HEK293 (cell line): Measurements from ENCODE around the gene KAT14.

Source experiments
- REPIN1 ChIP-seq: fragments of 450-650 bp; formaldehyde crosslinking; IDR thresholded peaks from 2 replicates; pipeline ENCODE4 v1.5.1; 2017; ENCODE audit warnings: missing biosample characterization, missing genetic modification characterization, low read depth
- ZNF274 ChIP-seq, 2 experiments: fragments of 200-500 bp in 1 of 2; fragments of 450-650 bp in 1 of 2; sonication (Bioruptor generic) in 1 of 2; formaldehyde crosslinking in 1 of 2; IDR thresholded peaks; 2 replicates each; pipeline versions ENCODE4 v1.5.1 to v1.6.1; 2014 to 2016; ENCODE audit warnings: borderline replicate concordance in 1 of 2, inconsistent platforms in 1 of 2, low read length in 1 of 2, missing biosample characterization in 1 of 2, missing genetic modification characterization in 1 of 2
- TF ChIP-seq, protein P1 (sequence below): fragments of 450-650 bp; formaldehyde crosslinking; IDR thresholded peaks from 2 replicates; pipeline ENCODE4 v1.5.1; 2016; ENCODE audit warnings: missing biosample characterization, missing genetic modification characterization
- TF ChIP-seq, protein P2 (sequence below): fragments of 450-650 bp; formaldehyde crosslinking; IDR thresholded peaks from 2 replicates; pipeline ENCODE4 v1.5.1; 2016; ENCODE audit warnings: missing biosample characterization, missing genetic modification characterization
- TF ChIP-seq, protein P3 (sequence below): fragments of 450-650 bp; formaldehyde crosslinking; IDR thresholded peaks from 2 replicates; pipeline ENCODE4; 2016; ENCODE audit warnings: missing biosample characterization, missing genetic modification characterization

DNA sequence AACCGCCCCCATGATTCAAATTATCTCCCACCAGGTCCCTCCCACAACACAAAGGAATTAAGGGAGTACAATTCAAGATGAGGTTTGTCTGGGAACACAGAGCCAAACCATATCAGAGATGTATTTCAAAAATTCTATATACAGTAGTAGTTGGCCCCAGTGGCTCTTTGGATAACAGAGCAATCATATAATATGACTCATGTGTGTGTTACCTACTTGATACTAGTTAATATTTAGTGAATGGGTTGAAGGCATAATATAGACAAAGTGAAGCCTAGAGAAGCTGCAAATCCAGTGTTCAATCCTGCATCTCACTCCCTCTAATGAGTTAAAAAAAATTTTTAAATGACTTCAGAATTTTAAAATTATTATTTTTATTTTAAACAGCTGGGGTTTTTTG lies 43.2 kb downstream of the KAT14 start:
- TF ChIP-seq ZNF274 (IDR thresholded peaks at IDR 0.05; ENCODE audit: low read length) (no peak), ZNF274 (tag by site-specific recombination; IDR thresholded peaks at IDR 0.05; ENCODE audit: borderline replicate concordance) (no peak), REPIN1 (no peak)
- TF ChIP-seq, protein P1, sequence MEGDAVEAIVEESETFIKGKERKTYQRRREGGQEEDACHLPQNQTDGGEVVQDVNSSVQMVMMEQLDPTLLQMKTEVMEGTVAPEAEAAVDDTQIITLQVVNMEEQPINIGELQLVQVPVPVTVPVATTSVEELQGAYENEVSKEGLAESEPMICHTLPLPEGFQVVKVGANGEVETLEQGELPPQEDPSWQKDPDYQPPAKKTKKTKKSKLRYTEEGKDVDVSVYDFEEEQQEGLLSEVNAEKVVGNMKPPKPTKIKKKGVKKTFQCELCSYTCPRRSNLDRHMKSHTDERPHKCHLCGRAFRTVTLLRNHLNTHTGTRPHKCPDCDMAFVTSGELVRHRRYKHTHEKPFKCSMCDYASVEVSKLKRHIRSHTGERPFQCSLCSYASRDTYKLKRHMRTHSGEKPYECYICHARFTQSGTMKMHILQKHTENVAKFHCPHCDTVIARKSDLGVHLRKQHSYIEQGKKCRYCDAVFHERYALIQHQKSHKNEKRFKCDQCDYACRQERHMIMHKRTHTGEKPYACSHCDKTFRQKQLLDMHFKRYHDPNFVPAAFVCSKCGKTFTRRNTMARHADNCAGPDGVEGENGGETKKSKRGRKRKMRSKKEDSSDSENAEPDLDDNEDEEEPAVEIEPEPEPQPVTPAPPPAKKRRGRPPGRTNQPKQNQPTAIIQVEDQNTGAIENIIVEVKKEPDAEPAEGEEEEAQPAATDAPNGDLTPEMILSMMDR (tag by site-specific recombination), result no peak
- TF ChIP-seq, protein P2, sequence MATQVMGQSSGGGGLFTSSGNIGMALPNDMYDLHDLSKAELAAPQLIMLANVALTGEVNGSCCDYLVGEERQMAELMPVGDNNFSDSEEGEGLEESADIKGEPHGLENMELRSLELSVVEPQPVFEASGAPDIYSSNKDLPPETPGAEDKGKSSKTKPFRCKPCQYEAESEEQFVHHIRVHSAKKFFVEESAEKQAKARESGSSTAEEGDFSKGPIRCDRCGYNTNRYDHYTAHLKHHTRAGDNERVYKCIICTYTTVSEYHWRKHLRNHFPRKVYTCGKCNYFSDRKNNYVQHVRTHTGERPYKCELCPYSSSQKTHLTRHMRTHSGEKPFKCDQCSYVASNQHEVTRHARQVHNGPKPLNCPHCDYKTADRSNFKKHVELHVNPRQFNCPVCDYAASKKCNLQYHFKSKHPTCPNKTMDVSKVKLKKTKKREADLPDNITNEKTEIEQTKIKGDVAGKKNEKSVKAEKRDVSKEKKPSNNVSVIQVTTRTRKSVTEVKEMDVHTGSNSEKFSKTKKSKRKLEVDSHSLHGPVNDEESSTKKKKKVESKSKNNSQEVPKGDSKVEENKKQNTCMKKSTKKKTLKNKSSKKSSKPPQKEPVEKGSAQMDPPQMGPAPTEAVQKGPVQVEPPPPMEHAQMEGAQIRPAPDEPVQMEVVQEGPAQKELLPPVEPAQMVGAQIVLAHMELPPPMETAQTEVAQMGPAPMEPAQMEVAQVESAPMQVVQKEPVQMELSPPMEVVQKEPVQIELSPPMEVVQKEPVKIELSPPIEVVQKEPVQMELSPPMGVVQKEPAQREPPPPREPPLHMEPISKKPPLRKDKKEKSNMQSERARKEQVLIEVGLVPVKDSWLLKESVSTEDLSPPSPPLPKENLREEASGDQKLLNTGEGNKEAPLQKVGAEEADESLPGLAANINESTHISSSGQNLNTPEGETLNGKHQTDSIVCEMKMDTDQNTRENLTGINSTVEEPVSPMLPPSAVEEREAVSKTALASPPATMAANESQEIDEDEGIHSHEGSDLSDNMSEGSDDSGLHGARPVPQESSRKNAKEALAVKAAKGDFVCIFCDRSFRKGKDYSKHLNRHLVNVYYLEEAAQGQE (tag by site-specific recombination), result no peak
- TF ChIP-seq, protein P3, sequence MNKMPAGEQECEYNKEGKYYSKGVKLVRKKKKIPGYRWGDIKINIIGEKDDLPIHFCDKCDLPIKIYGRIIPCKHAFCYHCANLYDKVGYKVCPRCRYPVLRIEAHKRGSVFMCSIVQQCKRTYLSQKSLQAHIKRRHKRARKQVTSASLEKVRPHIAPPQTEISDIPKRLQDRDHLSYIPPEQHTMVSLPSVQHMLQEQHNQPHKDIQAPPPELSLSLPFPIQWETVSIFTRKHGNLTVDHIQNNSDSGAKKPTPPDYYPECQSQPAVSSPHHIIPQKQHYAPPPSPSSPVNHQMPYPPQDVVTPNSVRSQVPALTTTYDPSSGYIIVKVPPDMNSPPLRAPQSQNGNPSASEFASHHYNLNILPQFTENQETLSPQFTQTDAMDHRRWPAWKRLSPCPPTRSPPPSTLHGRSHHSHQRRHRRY (tag by site-specific recombination), result no peak
